Hepatocyte (in vitro differentiated cells): ENCODE results near the gene WDFY2. TPM values are rescaled to one million over a fixed set of nuclear protein-coding genes. Genes with fewer than 3 reads are reported as not detected.
A peak's percentile ranks its signal among the peaks of the same experiment; 100 is the strongest.

Experiments used
- DNase-seq: peaks from one replicate; pipeline ENCODE4 v3.0.0-alpha.2; 2016; ENCODE audit warnings: low spot score
- H2AFZ ChIP-seq: fragments of 200-600 bp; sonication (generic); 2 replicates; pipeline ENCODE4 v1.6.0; 2016; ENCODE audit warnings: antibody characterized with exemption, mild to moderate bottlenecking
- H3K27ac ChIP-seq: fragments of 200-600 bp; sonication (generic); 2 replicates; pipeline ENCODE4 v1.5.1; 2016; ENCODE audit warnings: mild to moderate bottlenecking
- H3K27me3 ChIP-seq: fragments of 200-600 bp; sonication (generic); 2 replicates; pipeline ENCODE4 v1.6.1; 2016
- H3K36me3 ChIP-seq: fragments of 200-600 bp; sonication (generic); replicated peaks from 2 replicates; pipeline ENCODE4 v1.5.1; 2016; ENCODE audit warnings: low read depth; ENCODE audit not compliant: insufficient read depth
- H3K4me1 ChIP-seq: fragments of 200-600 bp; sonication (generic); 2 replicates; pipeline ENCODE4 v1.5.1; 2016; ENCODE audit warnings: mild to moderate bottlenecking, moderate library complexity; ENCODE audit not compliant: insufficient read depth
- H3K4me2 ChIP-seq: fragments of 200-600 bp; sonication (generic); 2 replicates; pipeline ENCODE4 v1.6.0; 2016
- H3K4me3 ChIP-seq: fragments of 200-600 bp; sonication (generic); 2 replicates; pipeline ENCODE4 v1.5.1; 2016; ENCODE audit warnings: mild to moderate bottlenecking
- H3K79me2 ChIP-seq: fragments of 200-600 bp; sonication (generic); 2 replicates; pipeline ENCODE4 v1.6.0; 2017; ENCODE audit warnings: mild to moderate bottlenecking
- H3K9me2 ChIP-seq: fragments of 200-600 bp; sonication (generic); replicated peaks from 2 replicates; pipeline ENCODE4 v1.6.0; 2017; ENCODE audit warnings: mild to moderate bottlenecking; ENCODE audit not compliant: insufficient read depth
- H3K9me3 ChIP-seq: fragments of 200-600 bp; sonication (generic); 2 replicates; pipeline ENCODE4 v1.5.1; 2016; ENCODE audit warnings: low read depth, mild to moderate bottlenecking
- H4K20me1 ChIP-seq: fragments of 200-600 bp; sonication (generic); 2 replicates; pipeline ENCODE4 v1.6.0; 2016; ENCODE audit warnings: mild to moderate bottlenecking; ENCODE audit not compliant: insufficient read depth, poor library complexity, severe bottlenecking
- CTCF ChIP-seq: fragments of 200-600 bp; sonication (generic); IDR thresholded peaks from 2 replicates; pipeline ENCODE4 v1.5.1; 2016; ENCODE audit warnings: antibody characterized with exemption, mild to moderate bottlenecking; ENCODE audit not compliant: poor library complexity
- EZH2 ChIP-seq: fragments of 200-600 bp; sonication (generic); IDR thresholded peaks from 2 replicates; pipeline ENCODE4 v1.6.1; 2016; ENCODE audit warnings: antibody characterized with exemption, mild to moderate bottlenecking, borderline replicate concordance
- EZH2phosphoT487 ChIP-seq: fragments of 200-600 bp; sonication (generic); IDR thresholded peaks from one replicate; pipeline ENCODE4 v1.6.1; 2018; ENCODE audit warnings: antibody characterized with exemption, mild to moderate bottlenecking, low read depth, moderate library complexity; ENCODE audit not compliant: unreplicated experiment, severe bottlenecking
- WGBS: methylation state at CpG from one replicate; pipeline ENCODE4 v1.1.6; 2016; ENCODE audit warnings: low lambda C conversion rate; ENCODE audit errors: missing lambda C conversion rate; 5-methylcytosine and 5-hydroxymethylcytosine counted together
- polyA plus RNA-seq: library from polyadenylated mRNA; unstranded; fragments of >200 nt; fragmentation: Nextera tagmentation; extraction: Ambion mirVana; gene quantifications from 2 replicates; pipeline ENCODE4 v1.2.1, GENCODE V29; 2016
- total RNA-seq: library from RNA; depleted of rRNA; stranded (reverse); fragments of >200 nt; gene quantifications from 2 replicates; pipeline ENCODE4 v1.2.3, GENCODE V29; 2014

The WDFY2 gene
- total and polyA plus RNA-seq, 2 experiments from 2014 or later: 9.0 to 9.1 TPM

GRCh38 chr13:51587372-51587771 is 3.1 kb downstream of the WDFY2 start:
- H3K27ac ChIP-seq: no peak overlapping the region

DNA sequence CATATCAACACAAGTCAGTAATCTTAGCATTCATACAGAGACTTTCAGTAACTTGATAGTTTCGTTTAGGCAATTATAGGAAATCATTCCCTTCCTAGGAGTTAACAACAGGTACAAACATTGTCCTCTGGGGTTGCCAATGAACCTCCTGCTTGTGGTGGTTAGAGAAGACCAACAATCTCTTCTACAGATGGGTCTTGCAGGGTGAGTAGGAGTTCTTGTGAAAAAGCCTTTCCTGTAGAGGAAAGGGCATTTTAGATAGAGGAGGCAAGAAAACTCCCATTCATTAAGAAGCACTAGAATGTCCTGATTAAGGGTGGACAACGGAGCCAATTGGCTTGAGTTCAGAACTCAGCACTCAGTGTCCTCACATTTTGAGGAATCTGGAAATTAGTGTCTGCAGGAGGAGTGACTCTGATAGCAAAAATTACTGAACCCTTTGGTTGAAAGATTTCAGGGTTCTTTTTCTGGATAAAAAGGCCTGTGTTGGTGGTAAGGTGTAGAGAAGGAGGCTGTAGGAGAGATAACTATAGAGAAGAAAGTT is 4.2 kb downstream of the WDFY2 start:
- no peak overlapping the region for H3K4me3 ChIP-seq
- no peak overlapping the region for H3K27ac ChIP-seq
- no peak for TF ChIP-seq EZH2phosphoT487
- no peaks in the 10 kb centered on the region for H3K9me2 ChIP-seq
- peaks cover 60% of the 10 kb centered on the region for H3K79me2 ChIP-seq
- no peak for DNase-seq
- 90% methylated on average over 2 of the region's 2 CpGs for WGBS
- no peaks in the 10 kb centered on the region for H3K9me3 ChIP-seq
- peaks cover under 1% of the 10 kb centered on the region for H3K4me1 ChIP-seq
- H4K20me1 ChIP-seq: no peaks in the 10 kb centered on the region
- no peaks in the 10 kb centered on the region for H3K27me3 ChIP-seq
- H2AFZ ChIP-seq: no peak overlapping the region
- no peak overlapping the region for H3K4me2 ChIP-seq
- no peaks in the 10 kb centered on the region for H3K36me3 ChIP-seq

More at GRCh38 chr13:51587372-51587771, 3.1 kb downstream of the WDFY2 start:
- 90% methylated on average over 3 of the region's 3 CpGs for WGBS
- TF ChIP-seq EZH2phosphoT487 (no peak), CTCF (no peak), EZH2 (no peak)
- Histone ChIP-seq H3K36me3 (no peaks in the 10 kb centered on the region), H3K9me3 (no peaks in the 10 kb centered on the region), H4K20me1 (no peaks in the 10 kb centered on the region), H2AFZ (no peak overlapping the region), H3K4me1 (peaks cover 4% of the 10 kb centered on the region), H3K27me3 (no peaks in the 10 kb centered on the region), H3K79me2 (peaks cover 49% of the 10 kb centered on the region), H3K4me2 (peak overlapping the region; percentile 86), H3K9me2 (no peaks in the 10 kb centered on the region), H3K4me3 (no peak overlapping the region)
- no peak for DNase-seq

DNA sequence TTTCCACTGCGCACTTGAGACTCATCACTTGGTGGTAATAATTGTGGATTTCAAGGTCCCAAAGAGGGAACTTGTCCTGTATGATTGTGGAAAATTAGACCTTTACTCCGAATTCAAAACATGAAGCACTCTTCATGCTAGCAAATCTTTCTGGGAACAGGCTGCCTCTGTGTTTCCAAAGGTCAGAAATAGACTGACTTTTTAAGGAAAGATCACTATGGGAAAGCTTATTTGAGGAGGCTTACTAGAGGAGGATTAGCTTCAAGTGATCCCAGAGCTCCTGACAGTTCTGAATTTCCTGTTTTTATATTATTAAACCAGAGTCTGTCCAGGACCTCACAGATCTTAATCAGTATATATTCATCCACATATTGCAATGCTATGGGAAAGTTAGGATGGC is 5.5 kb downstream of the WDFY2 start:
- no peaks in the 10 kb centered on the region for H3K9me3 ChIP-seq

More for the DNA sequence above, 5.5 kb downstream of the WDFY2 start:
- Histone ChIP-seq H3K4me1 (no peaks in the 10 kb centered on the region), H3K27me3 (no peaks in the 10 kb centered on the region), H3K79me2 (peaks cover 73% of the 10 kb centered on the region), H3K36me3 (no peaks in the 10 kb centered on the region), H3K4me3 (no peak overlapping the region), H4K20me1 (no peaks in the 10 kb centered on the region), H2AFZ (no peak overlapping the region), H3K27ac (no peak overlapping the region), H3K4me2 (no peak overlapping the region), H3K9me2 (no peaks in the 10 kb centered on the region)
- DNase-seq: no peak
- no peak for TF ChIP-seq EZH2
- TF ChIP-seq CTCF: no peak
- no peak for TF ChIP-seq EZH2phosphoT487
- WGBS: 86% methylated on average over 2 of the region's 2 CpGs
